Kidney epithelial cell (primary cell): ENCODE data around the gene MYO18A. TPM values are rescaled to one million over a fixed set of nuclear protein-coding genes. Genes with fewer than 3 reads are reported as not detected.
"Not testable (repeated sequence)": the region's sequence is repeated elsewhere in the genome, so short reads cannot be mapped to it uniquely, and the experiment has no call there.

Source experiments
- DNase-seq: peaks from one replicate; pipeline ENCODE4 v3.0.0-alpha.2; 2010; ENCODE audit warnings: low read depth
- H3K27me3 ChIP-seq: 2 replicates; pipeline ENCODE4 v1.6.0; 2011; ENCODE audit warnings: low read length; ENCODE audit not compliant: control insufficient read depth, insufficient read depth
- H3K36me3 ChIP-seq: 2 replicates; pipeline ENCODE4 v1.5.1; 2011; ENCODE audit warnings: low read length; ENCODE audit not compliant: control insufficient read depth, insufficient read depth
- H3K4me3 ChIP-seq: 2 replicates; pipeline ENCODE4 v1.5.1; 2011; ENCODE audit warnings: low read depth, mild to moderate bottlenecking, control low read depth, low read length
- total RNA-seq: library from RNA; depleted of rRNA; stranded (reverse); fragments of >200 nt; gene quantifications from 2 replicates; pipeline ENCODE4 v1.2.3, GENCODE V29; 2015
- TF ChIP-seq, protein P1 (sequence below): IDR thresholded peaks from 2 replicates; pipeline ENCODE4 v1.5.1; 2011; ENCODE audit warnings: mild to moderate bottlenecking, moderate library complexity, low read length, control low read depth, inconsistent platforms; ENCODE audit not compliant: insufficient read depth, poor library complexity, severe bottlenecking

Gene MYO18A
- total RNA-seq, 1 donor from 2014 or later, result 19.8 TPM

DNA sequence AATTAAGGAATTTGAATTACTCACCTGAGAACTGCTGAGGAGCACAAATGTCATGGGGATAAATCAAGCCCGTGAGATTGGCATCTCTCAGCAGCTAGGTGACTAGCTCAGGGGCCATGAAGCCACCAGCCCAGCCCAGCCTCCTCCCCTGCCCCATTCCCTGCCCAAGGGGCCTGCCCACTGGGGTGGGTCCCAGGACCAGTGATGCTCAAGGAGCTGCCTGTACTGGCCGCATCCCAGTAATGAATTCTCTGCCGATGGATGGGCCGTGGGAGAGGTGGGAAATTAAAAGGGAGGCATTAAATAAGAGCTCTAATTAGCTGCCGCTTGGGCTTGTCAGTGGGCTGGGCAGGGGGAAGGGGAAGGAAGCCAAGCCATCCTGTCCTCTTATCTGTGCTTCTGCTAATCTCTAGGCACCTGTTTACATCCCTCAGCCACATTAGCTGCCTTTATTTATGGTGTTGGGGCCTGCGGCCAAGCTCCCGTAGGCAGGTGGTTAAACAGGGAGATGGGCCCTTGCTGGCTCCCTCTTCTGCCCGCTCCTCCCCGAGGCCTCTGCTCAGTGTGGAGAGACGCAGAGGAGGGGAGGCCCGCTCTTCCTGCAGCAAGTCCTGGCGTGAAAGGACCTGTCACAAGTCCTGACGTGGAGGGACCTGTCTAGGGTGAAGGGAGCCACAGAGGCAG lies 88.5 kb downstream of the MYO18A start:
- TF ChIP-seq, protein P1, sequence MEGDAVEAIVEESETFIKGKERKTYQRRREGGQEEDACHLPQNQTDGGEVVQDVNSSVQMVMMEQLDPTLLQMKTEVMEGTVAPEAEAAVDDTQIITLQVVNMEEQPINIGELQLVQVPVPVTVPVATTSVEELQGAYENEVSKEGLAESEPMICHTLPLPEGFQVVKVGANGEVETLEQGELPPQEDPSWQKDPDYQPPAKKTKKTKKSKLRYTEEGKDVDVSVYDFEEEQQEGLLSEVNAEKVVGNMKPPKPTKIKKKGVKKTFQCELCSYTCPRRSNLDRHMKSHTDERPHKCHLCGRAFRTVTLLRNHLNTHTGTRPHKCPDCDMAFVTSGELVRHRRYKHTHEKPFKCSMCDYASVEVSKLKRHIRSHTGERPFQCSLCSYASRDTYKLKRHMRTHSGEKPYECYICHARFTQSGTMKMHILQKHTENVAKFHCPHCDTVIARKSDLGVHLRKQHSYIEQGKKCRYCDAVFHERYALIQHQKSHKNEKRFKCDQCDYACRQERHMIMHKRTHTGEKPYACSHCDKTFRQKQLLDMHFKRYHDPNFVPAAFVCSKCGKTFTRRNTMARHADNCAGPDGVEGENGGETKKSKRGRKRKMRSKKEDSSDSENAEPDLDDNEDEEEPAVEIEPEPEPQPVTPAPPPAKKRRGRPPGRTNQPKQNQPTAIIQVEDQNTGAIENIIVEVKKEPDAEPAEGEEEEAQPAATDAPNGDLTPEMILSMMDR, result no peak
- no peak for DNase-seq
- no peaks in the 10 kb centered on the region for H3K27me3 ChIP-seq
- no peak overlapping the region for H3K4me3 ChIP-seq
- H3K36me3 ChIP-seq, result peaks cover 1% of the 10 kb centered on the region

DNA sequence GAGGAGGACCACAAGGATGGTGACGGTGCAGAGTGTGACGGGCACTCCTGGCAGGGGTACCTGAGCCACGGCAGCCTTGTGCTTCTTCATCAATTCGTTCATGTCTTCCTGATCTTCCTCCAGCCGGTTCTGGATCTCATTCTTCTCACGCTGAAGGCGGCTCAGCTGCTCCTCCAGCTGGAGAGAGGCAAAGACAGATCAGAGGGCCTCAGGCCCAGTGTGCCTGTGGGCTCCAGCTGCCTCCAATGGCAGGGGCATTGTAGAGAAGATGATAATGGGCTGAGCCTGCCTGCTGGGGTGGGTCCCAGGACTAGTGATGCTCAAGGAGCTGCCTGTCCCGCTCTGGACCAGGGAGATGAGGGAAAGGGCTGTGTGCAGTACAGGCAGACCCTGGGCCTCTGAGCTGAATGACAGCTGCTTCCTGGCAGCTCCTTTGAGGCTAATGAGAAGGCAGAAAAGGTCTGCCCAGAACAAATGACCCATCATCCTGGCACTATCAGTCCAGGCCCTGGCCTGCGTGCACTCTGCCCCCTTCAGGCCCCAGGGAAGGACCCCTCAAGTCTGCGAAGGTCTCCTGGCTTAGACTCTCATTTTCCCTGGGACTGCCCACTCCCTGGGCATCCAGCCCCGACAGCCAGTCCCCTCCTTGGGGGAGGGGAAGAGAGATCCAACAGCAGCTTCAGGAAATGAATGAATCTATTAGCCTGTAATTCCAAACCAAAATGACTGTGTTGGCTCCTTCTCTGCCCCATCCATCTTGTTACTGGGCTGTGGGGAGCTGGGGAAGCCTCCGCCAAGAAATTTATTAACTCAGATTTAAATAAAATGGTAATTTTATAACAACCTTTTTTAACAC lies 89.2 kb downstream of the MYO18A start:
- peaks cover 1% of the 10 kb centered on the region for H3K36me3 ChIP-seq
- TF ChIP-seq, protein P1, result no peak
- no peaks in the 10 kb centered on the region for H3K27me3 ChIP-seq

DNA sequence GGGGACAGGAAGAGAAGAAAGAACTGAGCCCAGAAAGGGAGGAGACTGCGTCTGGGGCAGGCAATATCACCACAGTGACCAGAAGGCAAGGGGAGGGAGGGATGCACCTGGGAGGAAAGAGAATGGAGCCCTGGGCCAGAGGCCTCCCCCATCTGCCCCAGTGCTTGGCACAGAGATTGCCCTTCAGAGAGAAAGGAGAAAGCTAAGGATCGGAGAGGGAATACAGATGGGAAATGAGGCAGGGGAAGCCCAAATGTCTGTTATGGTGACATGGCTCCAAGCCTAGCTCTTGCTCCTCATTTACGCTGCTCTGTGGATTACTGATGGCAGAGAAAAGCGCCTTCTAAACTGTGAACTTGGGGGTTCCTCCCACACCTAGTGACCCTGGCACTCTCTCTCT lies 90.1 kb downstream of the MYO18A start:
- Histone ChIP-seq H3K27me3 (no peaks in the 10 kb centered on the region), H3K36me3 (peaks cover 1% of the 10 kb centered on the region), H3K4me3 (no peak overlapping the region)
- TF ChIP-seq, protein P1, result no peak
- no peak for DNase-seq

More for the DNA sequence above, 89.2 kb downstream of the MYO18A start:
- H3K4me3 ChIP-seq, result no peak overlapping the region
- no peak for DNase-seq

DNA sequence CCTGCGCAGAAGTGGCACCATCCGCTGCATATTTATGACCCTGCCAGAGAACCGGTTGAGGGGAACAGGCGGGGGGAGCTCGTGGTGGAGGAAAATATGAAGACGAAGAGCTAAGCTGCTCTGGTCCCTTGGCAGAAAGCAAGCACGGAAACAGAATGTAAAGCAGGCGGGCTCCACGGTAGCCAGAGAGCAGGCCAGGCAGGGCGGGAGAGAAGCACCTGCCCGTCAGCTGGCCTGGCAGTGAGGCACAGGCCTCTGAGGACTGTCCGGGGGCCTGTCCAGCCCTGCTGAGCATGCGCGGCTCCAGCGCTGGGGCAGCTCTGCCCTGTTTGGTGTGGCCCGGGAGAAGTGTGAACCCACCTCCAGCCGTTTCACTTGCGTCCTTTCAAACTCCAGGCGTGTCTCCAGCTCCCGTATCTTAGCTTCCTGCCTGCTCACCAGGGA lies 90.6 kb downstream of the MYO18A start:
- DNase-seq, result no peak
- Histone ChIP-seq H3K36me3 (peaks cover 1% of the 10 kb centered on the region), H3K4me3 (no peak overlapping the region), H3K27me3 (no peaks in the 10 kb centered on the region)
- TF ChIP-seq, protein P1, result no peak

DNA sequence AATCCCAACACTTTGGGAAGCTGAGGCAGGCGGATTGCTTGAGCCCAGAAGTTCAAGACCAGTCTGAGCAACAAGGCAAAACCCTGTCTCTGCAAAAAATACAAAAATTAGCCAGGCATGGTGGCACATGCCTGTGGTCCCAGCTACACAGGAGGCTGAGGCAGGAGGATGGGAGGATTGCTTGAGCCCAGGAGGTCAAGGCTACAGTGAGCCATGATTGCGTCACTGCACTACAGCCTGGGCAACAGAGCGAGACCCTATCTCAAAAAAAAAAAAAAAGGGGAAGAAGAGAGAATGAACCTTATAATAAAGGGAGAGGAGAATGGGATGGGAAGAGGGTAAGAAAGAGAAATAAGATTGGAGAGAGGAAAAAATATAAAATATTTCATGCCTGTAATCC lies 91.4 kb downstream of the MYO18A start:
- DNase-seq, H3K27me3 ChIP-seq, H3K4me3 ChIP-seq, H3K36me3 ChIP-seq: not testable (repeated sequence)

DNA sequence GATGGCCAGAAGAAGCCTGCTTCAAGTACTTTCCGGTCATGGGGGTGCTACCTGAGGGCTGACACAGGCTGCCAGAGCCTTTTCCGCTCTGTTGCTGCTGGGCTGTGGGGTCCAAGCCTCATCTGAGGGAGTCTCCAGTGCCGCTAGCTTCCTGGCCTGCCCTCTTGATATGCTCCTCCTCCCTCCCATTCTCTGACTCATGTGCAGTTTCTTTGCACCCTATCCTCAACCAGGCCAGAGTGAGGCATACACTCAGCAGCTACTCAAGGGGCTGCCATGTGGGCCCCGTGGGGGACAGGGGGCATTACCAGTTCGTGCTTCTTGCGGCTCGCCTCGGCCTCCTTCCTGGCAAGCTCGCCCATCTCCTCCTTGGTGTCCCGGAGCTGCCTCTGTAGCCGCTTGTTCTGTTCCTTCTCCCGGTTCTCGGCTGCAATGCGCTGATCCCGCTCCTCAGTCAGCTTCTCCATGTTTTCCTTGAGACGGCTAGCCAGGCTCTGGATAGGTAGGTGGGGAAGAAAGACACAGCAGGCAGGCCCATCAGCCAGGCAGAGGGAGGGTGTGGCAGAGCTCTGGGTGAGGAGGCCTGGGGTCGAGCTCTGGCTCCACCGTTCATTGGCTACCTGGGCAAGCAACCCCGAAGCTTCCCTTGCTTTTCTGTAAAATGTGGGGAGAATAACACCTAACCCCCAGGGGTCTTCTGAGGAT lies 93.4 kb downstream of the MYO18A start:
- no peaks in the 10 kb centered on the region for H3K36me3 ChIP-seq
- no peak overlapping the region for H3K4me3 ChIP-seq
- no peak for DNase-seq
- TF ChIP-seq, protein P1, result no peak
- no peaks in the 10 kb centered on the region for H3K27me3 ChIP-seq
